Transverse colon (tissue), 4 donors: ENCODE measurements around the gene PANK3.

Experiments used
- CTCF ChIP-seq, 5 experiments: fragments of 200-600 bp in 3 of 5; fragments of 450-650 bp in 2 of 5; sonication (generic) in 3 of 5; IDR thresholded peaks; 1 replicate in 2 of 5; 2 replicates in 3 of 5; pipeline ENCODE4 v1.5.1; 2016 to 2017; ENCODE audit warnings: antibody characterized with exemption in 5 of 5, inconsistent platforms in 3 of 5, mild to moderate bottlenecking in 2 of 5, moderate library complexity in 1 of 5
- EP300 ChIP-seq: sonication (generic); formaldehyde crosslinking; IDR thresholded peaks from one replicate; pipeline ENCODE4 v1.6.1; 2017; ENCODE audit warnings: antibody characterized with exemption, low read depth
- POLR2A ChIP-seq: fragments of 450-650 bp; IDR thresholded peaks from one replicate; pipeline ENCODE4 v1.6.1; 2016; ENCODE audit warnings: antibody characterized with exemption, mild to moderate bottlenecking, moderate library complexity
- POLR2AphosphoS5 ChIP-seq, 3 donors: sonication (generic); formaldehyde crosslinking; IDR thresholded peaks; one replicate each; pipeline ENCODE4 v1.6.1; 2016; ENCODE audit warnings: antibody characterized with exemption in 3 of 3

GRCh38 chr5:168601972-168602371 lies 22.8 kb upstream of the PANK3 start:
- TF ChIP-seq CTCF (IDR thresholded peaks at IDR 0.05): no peak
- TF ChIP-seq POLR2A: no peak
- TF ChIP-seq EP300: no peak
- TF ChIP-seq POLR2AphosphoS5 (IDR thresholded peaks at IDR 0.05): no peak
